ENCODE data around the gene TMEM18.

- TF ChIP-seq GATA2 (CRISPR knock-in tag; IDR thresholded peaks at IDR 0.05) (no peak), MAX (IDR thresholded peaks at IDR 0.05; ENCODE audit: low read depth) (no peak), POLR2AphosphoS5 (IDR thresholded peaks at IDR 0.05; ENCODE audit: low read depth, low read length) (no peak), CTCF (IDR thresholded peaks at IDR 0.05) (peak; percentile 93)
Observed at GRCh38 chr2:714005-714741, 37.0 kb upstream of the TMEM18 start.

Measured in SK-N-SH (cell line).